HEK293T (cell line): Measurements from ENCODE around the gene TPSD1.
"Not testable (repeated sequence)": the region's sequence is repeated elsewhere in the genome, so short reads cannot be mapped to it uniquely, and the experiment has no call there.

ENCODE experiments used
- BHLHE40 ChIP-seq: fragments of 450-650 bp; IDR thresholded peaks from 2 replicates; pipeline ENCODE4 v1.6.1; 2016; ENCODE audit warnings: mild to moderate bottlenecking, moderate library complexity, borderline replicate concordance
- CTBP1 ChIP-seq: fragments of 450-650 bp; IDR thresholded peaks from 2 replicates; pipeline ENCODE4 v1.6.1; 2016; ENCODE audit warnings: borderline replicate concordance
- ELF4 ChIP-seq: fragments of 450-650 bp; IDR thresholded peaks from 2 replicates; pipeline ENCODE4 v1.6.1; 2017; ENCODE audit warnings: antibody characterized with exemption
- FOXA1 ChIP-seq: fragments of 450-650 bp; IDR thresholded peaks from 2 replicates; pipeline ENCODE4 v1.6.1; 2016; ENCODE audit warnings: mild to moderate bottlenecking
- FOXM1 ChIP-seq: fragments of 450-650 bp; IDR thresholded peaks from 2 replicates; pipeline ENCODE4 v1.6.1; 2017; ENCODE audit warnings: mild to moderate bottlenecking, borderline replicate concordance
- HDGF ChIP-seq: fragments of 450-650 bp; IDR thresholded peaks from 2 replicates; pipeline ENCODE4 v1.6.1; 2017; ENCODE audit warnings: antibody characterized with exemption, borderline replicate concordance
- L3MBTL2 ChIP-seq: fragments of 450-650 bp; conservative IDR thresholded peaks from 2 replicates; pipeline ENCODE4 v1.6.1; 2016; ENCODE audit warnings: mild to moderate bottlenecking
- LEF1 ChIP-seq: fragments of 450-650 bp; IDR thresholded peaks from 2 replicates; pipeline ENCODE4 v1.6.1; 2017; ENCODE audit warnings: mild to moderate bottlenecking, borderline replicate concordance
- NFRKB ChIP-seq: fragments of 450-650 bp; IDR thresholded peaks from 2 replicates; pipeline ENCODE4 v1.6.1; 2016; ENCODE audit warnings: mild to moderate bottlenecking, moderate library complexity
- SP1 ChIP-seq: fragments of 450-650 bp; IDR thresholded peaks from 2 replicates; pipeline ENCODE4 v1.6.1; 2017
- SUZ12 ChIP-seq: fragments of 450-650 bp; IDR thresholded peaks from 2 replicates; pipeline ENCODE4 v1.6.1; 2016; ENCODE audit warnings: mild to moderate bottlenecking
- TARDBP ChIP-seq: fragments of 450-650 bp; IDR thresholded peaks from 2 replicates; pipeline ENCODE4 v1.6.1; 2016
- ZNF384 ChIP-seq: fragments of 450-650 bp; IDR thresholded peaks from 2 replicates; pipeline ENCODE4 v1.6.1; 2016
- TF ChIP-seq, protein P1 (sequence below): fragments of 450-650 bp; IDR thresholded peaks from 2 replicates; pipeline ENCODE4 v1.6.1; 2016

GRCh38 chr16:1292208-1292607 is 36.3 kb downstream of the TPSD1 start:
- not testable (repeated sequence) for TF ChIP-seq NFRKB, ELF4, SP1, CTBP1, LEF1, HDGF, BHLHE40, TARDBP, SUZ12, FOXA1, FOXM1, ZNF384, L3MBTL2
- TF ChIP-seq, protein P1, sequence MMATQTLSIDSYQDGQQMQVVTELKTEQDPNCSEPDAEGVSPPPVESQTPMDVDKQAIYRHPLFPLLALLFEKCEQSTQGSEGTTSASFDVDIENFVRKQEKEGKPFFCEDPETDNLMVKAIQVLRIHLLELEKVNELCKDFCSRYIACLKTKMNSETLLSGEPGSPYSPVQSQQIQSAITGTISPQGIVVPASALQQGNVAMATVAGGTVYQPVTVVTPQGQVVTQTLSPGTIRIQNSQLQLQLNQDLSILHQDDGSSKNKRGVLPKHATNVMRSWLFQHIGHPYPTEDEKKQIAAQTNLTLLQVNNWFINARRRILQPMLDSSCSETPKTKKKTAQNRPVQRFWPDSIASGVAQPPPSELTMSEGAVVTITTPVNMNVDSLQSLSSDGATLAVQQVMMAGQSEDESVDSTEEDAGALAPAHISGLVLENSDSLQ = not testable (repeated sequence)
